NT2/D1 (cell line): ENCODE measurements around the gene GLIS1.

Experiments
- SUZ12 ChIP-seq: IDR thresholded peaks from 2 replicates; pipeline ENCODE4 v1.6.1; 2011; ENCODE audit not compliant: insufficient read length, insufficient read depth; ENCODE audit errors: extremely low read depth
- YY1 ChIP-seq: IDR thresholded peaks from 2 replicates; pipeline ENCODE4 v1.6.1; 2011; ENCODE audit not compliant: insufficient read length, insufficient read depth

DNA sequence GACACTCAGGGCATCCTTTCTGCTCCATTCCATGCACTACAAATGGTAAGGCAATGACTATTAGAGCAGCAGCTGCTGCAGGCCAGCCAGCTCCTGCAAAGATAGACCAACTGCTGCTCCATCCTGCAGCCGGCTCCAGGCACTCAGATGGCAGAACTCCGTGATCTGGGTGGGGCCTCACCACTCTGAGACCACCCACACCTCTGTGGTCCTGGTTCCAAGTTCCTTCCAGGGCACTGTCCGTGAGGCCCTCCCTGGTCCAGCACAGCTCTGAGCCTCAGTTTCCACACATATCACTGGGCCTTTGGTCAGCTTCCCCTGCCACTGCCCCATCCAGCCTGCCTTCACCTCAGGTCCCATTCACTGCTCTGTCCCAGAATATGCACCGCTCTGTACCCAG lies 165.0 kb downstream of the GLIS1 start:
- TF ChIP-seq YY1 (no peak), SUZ12 (no peak)
